ENCODE results near the gene CTDSP2.
A peak's percentile ranks its signal among the peaks of the same experiment; 100 is the strongest.

Gene CTDSP2

GRCh38 chr12:57841445-57841844, 5.1 kb downstream of the CTDSP2 start:
- H3F3A ChIP-seq (ENCODE audit: control insufficient read depth, insufficient read depth), result peaks cover 23% of the 10 kb centered on the region
- no peaks in the 10 kb centered on the region for H3K9me3 ChIP-seq (ENCODE audit: control insufficient read depth, insufficient read depth, low read length)
- H3K36me3 ChIP-seq (ENCODE audit: control insufficient read depth, low read length), result peaks cover 7% of the 10 kb centered on the region; the same call in 1 of the 2 replicates
- H3K9me2 ChIP-seq (replicated peaks; ENCODE audit: control insufficient read depth, low read length), result no peaks in the 10 kb centered on the region
- peaks cover 31% of the 10 kb centered on the region for H4K20me1 ChIP-seq (ENCODE audit: control insufficient read depth, insufficient read depth, low read depth, low read length)
- peaks cover 89% of the 10 kb centered on the region for H3K4me1 ChIP-seq (ENCODE audit: control insufficient read depth, low read length)
- peaks cover 81% of the 10 kb centered on the region for H3K79me2 ChIP-seq (ENCODE audit: control insufficient read depth, low read length)
- no peak overlapping the region for H3K4me3 ChIP-seq (ENCODE audit: low read length)
- no peak for TF ChIP-seq CTCF (IDR thresholded peaks at IDR 0.05; ENCODE audit: low read depth, low read length, poor library complexity, severe bottlenecking)
- no peak for TF ChIP-seq EZH2phosphoT487 (IDR thresholded peaks at IDR 0.05; ENCODE audit: borderline replicate concordance, low read length)
- H3K27me3 ChIP-seq (ENCODE audit: control insufficient read depth, low read length), result 0 out of 2 replicates have a peak, but pooled peaks cover 3% of the 10 kb centered on the region
- H3K27ac ChIP-seq (ENCODE audit: low read depth, low read length), result no peak overlapping the region
- no peak overlapping the region for H3K4me2 ChIP-seq (ENCODE audit: low read length)

- Histone ChIP-seq H3K9me2 (replicated peaks; ENCODE audit: control insufficient read depth, low read length) (no peaks in the 10 kb centered on the region), H3K27me3 (ENCODE audit: control insufficient read depth, low read length) (0 out of 2 replicates have a peak, but pooled peaks cover 3% of the 10 kb centered on the region), H3K4me1 (ENCODE audit: control insufficient read depth, low read length) (peaks cover 96% of the 10 kb centered on the region), H3K4me2 (ENCODE audit: low read length) (no peak overlapping the region), H3F3A (ENCODE audit: control insufficient read depth, insufficient read depth) (peaks cover 31% of the 10 kb centered on the region), H3K27ac (ENCODE audit: low read depth, low read length) (no peak overlapping the region), H3K9me3 (ENCODE audit: control insufficient read depth, insufficient read depth, low read length) (no peaks in the 10 kb centered on the region), H3K79me2 (ENCODE audit: control insufficient read depth, low read length) (peaks cover 82% of the 10 kb centered on the region), H4K20me1 (ENCODE audit: control insufficient read depth, insufficient read depth, low read depth, low read length) (peaks cover 36% of the 10 kb centered on the region), H3K36me3 (ENCODE audit: control insufficient read depth, low read length) (0 out of 2 replicates have a peak, but pooled peaks cover 4% of the 10 kb centered on the region), H3K4me3 (ENCODE audit: low read length) (no peak overlapping the region)
- TF ChIP-seq CTCF (IDR thresholded peaks at IDR 0.05; ENCODE audit: low read depth, low read length, poor library complexity, severe bottlenecking) (no peak), EZH2phosphoT487 (IDR thresholded peaks at IDR 0.05; ENCODE audit: borderline replicate concordance, low read length) (no peak)
Measured at GRCh38 chr12:57840726-57841125, 5.8 kb downstream of the CTDSP2 start.

GRCh38 chr12:57839996-57840395, 6.5 kb downstream of the CTDSP2 start:
- Histone ChIP-seq H3F3A (ENCODE audit: control insufficient read depth, insufficient read depth) (peaks cover 32% of the 10 kb centered on the region), H3K9me3 (ENCODE audit: control insufficient read depth, insufficient read depth, low read length) (no peaks in the 10 kb centered on the region), H4K20me1 (ENCODE audit: control insufficient read depth, insufficient read depth, low read depth, low read length) (peaks cover 40% of the 10 kb centered on the region), H3K4me1 (ENCODE audit: control insufficient read depth, low read length) (peaks cover 100% of the 10 kb centered on the region), H3K4me3 (ENCODE audit: low read length) (no peak overlapping the region), H3K4me2 (ENCODE audit: low read length) (peak overlapping the region; percentile 36; the same call in 1 of the 2 replicates), H3K79me2 (ENCODE audit: control insufficient read depth, low read length) (peaks cover 82% of the 10 kb centered on the region), H3K27me3 (ENCODE audit: control insufficient read depth, low read length) (0 out of 2 replicates have a peak, but pooled peaks cover 3% of the 10 kb centered on the region), H3K27ac (ENCODE audit: low read depth, low read length) (no peak overlapping the region), H3K36me3 (ENCODE audit: control insufficient read depth, low read length) (no peaks in the 10 kb centered on the region), H3K9me2 (replicated peaks; ENCODE audit: control insufficient read depth, low read length) (no peaks in the 10 kb centered on the region)
- TF ChIP-seq EZH2phosphoT487 (IDR thresholded peaks at IDR 0.05; ENCODE audit: borderline replicate concordance, low read length) (no peak), CTCF (IDR thresholded peaks at IDR 0.05; ENCODE audit: low read depth, low read length, poor library complexity, severe bottlenecking) (no peak)
